Loucy (cell line): ENCODE measurements around the gene ZNF511.

Source experiments
- H2AFZ ChIP-seq: fragments of 200-600 bp; sonication (generic); 2 replicates; pipeline ENCODE4 v1.6.0; 2016; ENCODE audit warnings: antibody characterized with exemption, mild to moderate bottlenecking, low read length, moderate library complexity
- H3F3A ChIP-seq: fragments of 200-600 bp; 2 replicates; pipeline ENCODE4 v1.6.0; 2016; ENCODE audit warnings: antibody characterized with exemption, low read depth, mild to moderate bottlenecking
- H3K27me3 ChIP-seq: fragments of 200-600 bp; sonication (generic); 2 replicates; pipeline ENCODE4 v1.6.1; 2014; ENCODE audit warnings: low read length, mild to moderate bottlenecking; ENCODE audit not compliant: insufficient read depth, poor library complexity, severe bottlenecking
- H3K36me3 ChIP-seq: fragments of 200-600 bp; sonication (generic); 2 replicates; pipeline ENCODE4 v1.6.1; 2016; ENCODE audit warnings: low read length; ENCODE audit not compliant: insufficient read depth
- H3K4me1 ChIP-seq: fragments of 200-600 bp; sonication (generic); 2 replicates; pipeline ENCODE4 v1.5.1; 2014; ENCODE audit warnings: low read length, mild to moderate bottlenecking; ENCODE audit not compliant: insufficient read depth, poor library complexity, severe bottlenecking
- H3K4me2 ChIP-seq: fragments of 200-600 bp; sonication (generic); 2 replicates; pipeline ENCODE4 v1.6.0; 2014; ENCODE audit warnings: antibody characterized with exemption, low read length, low read depth, mild to moderate bottlenecking; ENCODE audit not compliant: poor library complexity, severe bottlenecking
- H3K4me3 ChIP-seq: fragments of 200-600 bp; sonication (generic); 2 replicates; pipeline ENCODE4 v1.5.1; 2014; ENCODE audit warnings: low read length, mild to moderate bottlenecking, mixed read lengths; ENCODE audit not compliant: poor library complexity, severe bottlenecking
- H3K79me2 ChIP-seq: fragments of 200-600 bp; sonication (generic); 2 replicates; pipeline ENCODE4 v1.6.1; 2014; ENCODE audit warnings: low read length; ENCODE audit not compliant: insufficient read depth
- H3K9ac ChIP-seq: fragments of 200-600 bp; sonication (generic); 2 replicates; pipeline ENCODE4 v1.6.0; 2014; ENCODE audit warnings: mild to moderate bottlenecking, low read depth, low read length, moderate library complexity; ENCODE audit not compliant: poor library complexity, severe bottlenecking
- H3K9me2 ChIP-seq: fragments of 200-600 bp; sonication (generic); replicated peaks from 2 replicates; pipeline ENCODE4 v1.6.1; 2016; ENCODE audit warnings: low read depth, low read length, mixed read lengths
- H3K9me3 ChIP-seq: fragments of 200-600 bp; sonication (generic); 2 replicates; pipeline ENCODE4 v1.6.1; 2014; ENCODE audit warnings: mild to moderate bottlenecking, antibody characterized with exemption, low read length, low read depth; ENCODE audit not compliant: insufficient read depth
- H4K20me1 ChIP-seq: fragments of 200-600 bp; sonication (generic); 2 replicates; pipeline ENCODE4 v1.6.0; 2014; ENCODE audit warnings: antibody characterized with exemption, low read length, mild to moderate bottlenecking; ENCODE audit not compliant: insufficient read depth, poor library complexity, severe bottlenecking
- EZH2phosphoT487 ChIP-seq: fragments of 200-600 bp; IDR thresholded peaks from 2 replicates; pipeline ENCODE4 v1.6.1; 2018; ENCODE audit warnings: antibody characterized with exemption, mild to moderate bottlenecking, moderate library complexity, borderline replicate concordance
- TF ChIP-seq, protein P1 (sequence below): fragments of 200-600 bp; sonication (generic); conservative IDR thresholded peaks from 2 replicates; pipeline ENCODE4 v1.5.1; 2014; ENCODE audit warnings: mild to moderate bottlenecking, antibody characterized with exemption, low read length

ZNF511 gene

DNA sequence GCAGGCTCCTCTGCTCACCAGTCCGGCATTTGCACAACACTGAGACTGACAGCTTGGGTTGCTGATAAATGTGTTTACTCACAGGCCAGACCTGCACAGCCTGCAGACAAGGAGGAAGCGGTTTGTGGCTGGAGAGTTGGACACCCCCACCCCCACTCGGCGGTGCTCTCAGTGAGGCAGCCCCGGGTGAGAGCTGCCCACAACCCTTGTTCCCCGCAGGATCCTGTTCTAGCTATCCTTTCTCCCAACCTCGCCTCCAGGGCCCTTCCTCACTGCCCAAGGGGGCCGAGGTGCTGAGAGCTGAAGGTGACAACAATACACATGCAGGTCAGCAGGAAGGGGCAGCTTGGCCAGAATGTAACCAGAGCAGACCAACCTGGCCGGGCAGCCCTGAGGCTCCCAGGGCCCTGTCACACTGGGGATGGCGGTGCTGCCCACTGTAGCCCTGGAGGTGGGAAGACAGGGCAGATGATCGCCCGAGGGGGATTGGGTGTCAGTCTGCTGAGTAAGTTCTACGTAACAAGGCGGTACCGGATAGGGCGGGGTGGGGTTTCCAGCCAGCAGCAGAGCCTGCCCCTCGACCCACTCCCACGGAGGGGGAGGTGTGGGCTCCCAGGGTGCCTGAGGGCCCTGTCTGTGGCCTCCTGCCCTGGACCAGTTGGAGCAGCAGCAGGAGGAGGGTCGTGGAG is 30.0 kb upstream of the ZNF511 start:
- Histone ChIP-seq H2AFZ (no peak overlapping the region), H3K4me3 (peak overlapping the region; percentile 66), H3K9ac (peak overlapping the region; percentile 78)

DNA sequence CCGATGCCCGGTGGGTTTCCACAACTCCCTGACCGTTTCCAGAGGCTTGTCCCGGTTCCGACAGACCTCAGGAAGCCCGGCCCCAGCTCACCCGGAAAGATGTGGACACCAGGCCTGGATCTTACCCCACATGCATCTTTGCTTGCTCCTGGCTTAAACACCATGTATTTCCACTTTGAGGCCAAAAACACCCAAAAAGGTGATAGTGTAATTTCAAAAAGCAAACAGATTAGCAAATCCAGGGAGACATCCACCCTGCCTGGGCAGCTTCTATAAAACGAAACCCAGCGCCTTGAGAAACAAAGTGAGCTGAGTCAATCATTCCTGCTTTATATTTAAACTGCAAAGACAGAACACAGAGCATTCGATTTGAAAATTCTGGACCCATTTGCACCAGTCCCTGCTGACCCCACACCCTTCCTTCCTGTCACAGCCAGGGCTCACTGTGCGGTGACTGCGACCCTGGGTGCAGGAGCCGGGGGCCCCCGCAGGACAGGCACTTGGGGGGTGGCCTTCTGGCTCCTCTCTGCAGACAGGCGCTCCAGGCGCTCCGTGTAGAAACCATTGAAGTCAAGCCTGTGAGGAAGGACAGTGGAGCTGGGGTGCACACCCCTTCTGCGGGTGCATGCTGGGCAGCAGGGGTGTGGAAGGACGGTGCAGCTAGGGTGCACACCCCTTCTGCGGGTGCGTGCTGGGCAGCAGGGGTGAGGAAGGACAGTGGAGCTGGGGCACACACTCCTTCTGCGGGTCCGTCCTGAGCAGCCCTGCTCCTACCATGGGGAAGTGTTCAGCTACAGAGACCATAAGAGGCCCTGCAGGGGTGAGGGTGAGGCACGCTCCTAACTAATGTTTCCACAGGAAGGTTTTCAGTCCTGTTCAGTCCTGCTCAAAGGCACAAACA is 29.1 kb upstream of the ZNF511 start:
- no peaks in the 10 kb centered on the region for H4K20me1 ChIP-seq
- no peak for TF ChIP-seq EZH2phosphoT487
- TF ChIP-seq, protein P1, sequence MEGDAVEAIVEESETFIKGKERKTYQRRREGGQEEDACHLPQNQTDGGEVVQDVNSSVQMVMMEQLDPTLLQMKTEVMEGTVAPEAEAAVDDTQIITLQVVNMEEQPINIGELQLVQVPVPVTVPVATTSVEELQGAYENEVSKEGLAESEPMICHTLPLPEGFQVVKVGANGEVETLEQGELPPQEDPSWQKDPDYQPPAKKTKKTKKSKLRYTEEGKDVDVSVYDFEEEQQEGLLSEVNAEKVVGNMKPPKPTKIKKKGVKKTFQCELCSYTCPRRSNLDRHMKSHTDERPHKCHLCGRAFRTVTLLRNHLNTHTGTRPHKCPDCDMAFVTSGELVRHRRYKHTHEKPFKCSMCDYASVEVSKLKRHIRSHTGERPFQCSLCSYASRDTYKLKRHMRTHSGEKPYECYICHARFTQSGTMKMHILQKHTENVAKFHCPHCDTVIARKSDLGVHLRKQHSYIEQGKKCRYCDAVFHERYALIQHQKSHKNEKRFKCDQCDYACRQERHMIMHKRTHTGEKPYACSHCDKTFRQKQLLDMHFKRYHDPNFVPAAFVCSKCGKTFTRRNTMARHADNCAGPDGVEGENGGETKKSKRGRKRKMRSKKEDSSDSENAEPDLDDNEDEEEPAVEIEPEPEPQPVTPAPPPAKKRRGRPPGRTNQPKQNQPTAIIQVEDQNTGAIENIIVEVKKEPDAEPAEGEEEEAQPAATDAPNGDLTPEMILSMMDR: no peak
- H2AFZ ChIP-seq: no peak overlapping the region
- H3K36me3 ChIP-seq: peaks cover 30% of the 10 kb centered on the region; the same call in 1 of the 2 replicates
- no peaks in the 10 kb centered on the region for H3K9me2 ChIP-seq
- no peak overlapping the region for H3K4me3 ChIP-seq
- H3K4me1 ChIP-seq: peaks cover 53% of the 10 kb centered on the region
- H3K9me3 ChIP-seq: no peaks in the 10 kb centered on the region
- no peaks in the 10 kb centered on the region for H3F3A ChIP-seq
- no peaks in the 10 kb centered on the region for H3K79me2 ChIP-seq
- no peaks in the 10 kb centered on the region for H3K27me3 ChIP-seq
- H3K9ac ChIP-seq: peak overlapping the region; percentile 78
- H3K4me2 ChIP-seq: peak overlapping the region; percentile 92

More for the DNA sequence above, 30.0 kb upstream of the ZNF511 start:
- Histone ChIP-seq H3F3A (no peaks in the 10 kb centered on the region), H3K9me3 (no peaks in the 10 kb centered on the region), H3K79me2 (no peaks in the 10 kb centered on the region), H3K9me2 (no peaks in the 10 kb centered on the region), H3K4me2 (peak overlapping the region; percentile 92), H4K20me1 (no peaks in the 10 kb centered on the region), H3K4me1 (peaks cover 55% of the 10 kb centered on the region), H3K36me3 (peaks cover 22% of the 10 kb centered on the region; the same call in 1 of the 2 replicates), H3K27me3 (no peaks in the 10 kb centered on the region)
- TF ChIP-seq, protein P1: no peak
- no peak for TF ChIP-seq EZH2phosphoT487

DNA sequence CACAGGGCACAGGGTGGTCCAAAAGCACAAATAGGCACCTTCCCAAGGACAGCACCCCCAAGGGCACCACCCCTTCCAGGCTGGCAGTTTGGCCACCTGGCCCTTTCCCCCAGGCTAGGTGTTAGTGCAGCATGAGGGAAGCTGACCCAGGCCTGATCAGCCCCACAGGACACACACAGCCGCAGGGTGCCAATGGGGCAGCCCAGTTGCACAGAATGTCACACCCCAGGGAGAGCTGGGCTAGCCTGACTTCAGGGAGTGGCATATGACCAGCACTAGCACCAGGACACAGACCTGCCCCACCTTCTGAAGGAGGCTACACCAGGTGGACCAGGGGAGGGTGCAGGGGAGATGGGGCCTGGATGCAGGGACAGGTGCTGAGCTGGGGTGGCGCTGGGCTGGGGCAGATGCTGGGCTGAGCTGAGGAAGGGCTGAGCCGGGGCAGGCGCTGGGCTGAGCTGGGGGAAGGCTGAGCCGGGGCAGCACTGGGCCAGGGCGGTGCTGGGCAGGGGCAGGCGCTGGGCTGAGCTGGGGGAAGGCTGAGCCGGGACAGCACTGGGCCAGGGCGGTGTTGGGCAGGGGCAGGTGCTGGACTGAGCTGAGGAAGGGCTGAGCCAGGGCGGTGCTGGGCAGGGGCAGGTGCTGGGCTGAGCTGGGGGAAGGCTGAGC is 28.2 kb upstream of the ZNF511 start:
- peak overlapping the region; percentile 92 for H3K4me2 ChIP-seq
- no peaks in the 10 kb centered on the region for H4K20me1 ChIP-seq
- peaks cover 44% of the 10 kb centered on the region for H3K4me1 ChIP-seq
- TF ChIP-seq EZH2phosphoT487: no peak
- TF ChIP-seq, protein P1: no peak
- H3K36me3 ChIP-seq: peaks cover 39% of the 10 kb centered on the region; the same call in 1 of the 2 replicates
- H2AFZ ChIP-seq: no peak overlapping the region
- no peak overlapping the region for H3K4me3 ChIP-seq
- H3K9me2 ChIP-seq: no peaks in the 10 kb centered on the region
- H3K9ac ChIP-seq: peak overlapping the region; percentile 78
- H3K9me3 ChIP-seq: no peaks in the 10 kb centered on the region
- no peaks in the 10 kb centered on the region for H3F3A ChIP-seq
- H3K27me3 ChIP-seq: no peaks in the 10 kb centered on the region
- no peaks in the 10 kb centered on the region for H3K79me2 ChIP-seq
